ENCODE results near the gene CBARP. TPM values are rescaled to one million over a fixed set of nuclear protein-coding genes. Genes with fewer than 3 reads are reported as not detected.

The CBARP gene
- total and polyA plus RNA-seq, 4 donors = 0.05 to 0.25 (median 0.06) TPM; not detected in 1

GRCh38 chr19:1271528-1272422 is 34.0 kb upstream of the CBARP start (continued):
- TF ChIP-seq TAF1 (conservative IDR thresholded peaks at IDR 0.05) (no peak), GABPA (IDR thresholded peaks at IDR 0.05 in 1 of 2, conservative IDR thresholded peaks at IDR 0.05 in 1 of 2) (no peak), HNF4G (IDR thresholded peaks at IDR 0.05) (no peak), REST (IDR thresholded peaks at IDR 0.05) (no peak), NR2F2 (IDR thresholded peaks at IDR 0.05) (no peak)

- no peak for DNase-seq (ENCODE audit: low spot score)
- peaks cover 17 to 28% (median 21%) of the 10 kb centered on the region in 4 donors for H3K36me3 ChIP-seq (ENCODE audit: control insufficient read depth in 4 of 4, insufficient read depth in 3 of 4, low read depth in 1 of 4, low read length in 3 of 4)
- peak overlapping the region; percentile 1 to 86 (median 77) for H3K4me3 ChIP-seq (ENCODE audit: low read depth in 1 of 3, low read length in 3 of 3)
- no peaks in the 10 kb centered on the region for H3K27me3 ChIP-seq (ENCODE audit: control insufficient read depth in 4 of 4, insufficient read depth in 4 of 4, low read length in 3 of 4)
- H3K9me3 ChIP-seq (ENCODE audit: control insufficient read depth in 4 of 4, low read length in 3 of 4) = no peaks in the 10 kb centered on the region
- H3K27ac ChIP-seq (ENCODE audit: low read depth in 1 of 2, low read length in 2 of 2) = peak overlapping the region; percentile 90 to 91
- TF ChIP-seq HNF4G (IDR thresholded peaks at IDR 0.05) (no peak), MAX (IDR thresholded peaks at IDR 0.05) (no peak), REST (IDR thresholded peaks at IDR 0.05) (no peak), FOXA1 (IDR thresholded peaks at IDR 0.05) (no peak), RXRA (IDR thresholded peaks at IDR 0.05) (no peak)
- H3K9ac ChIP-seq (ENCODE audit: low read depth in 1 of 2, low read length in 2 of 2) = peak overlapping the region in 1 of 2 donors; percentile 60
- H3K4me1 ChIP-seq (ENCODE audit: control insufficient read depth in 4 of 4, insufficient read depth in 4 of 4, low read length in 3 of 4) = peaks cover 41 to 83% (median 71%) of the 10 kb centered on the region in 4 donors
- 65% methylated on average over 26 of the region's 26 CpGs for WGBS
Observed at GRCh38 chr19:1270854-1271527, 33.2 kb upstream of the CBARP start.

Data from liver (tissue), 9 donors.